HG03175 (cell line): ENCODE results near the gene LRBA.

ENCODE experiments used
- ATAC-seq: cut with Tn5 transposase; IDR thresholded peaks from one replicate; pipeline ENCODE4 v1.9.1; 2021; ENCODE audit warnings: mild to moderate bottlenecking, moderate library complexity; ENCODE audit not compliant: unreplicated experiment

LRBA gene

DNA sequence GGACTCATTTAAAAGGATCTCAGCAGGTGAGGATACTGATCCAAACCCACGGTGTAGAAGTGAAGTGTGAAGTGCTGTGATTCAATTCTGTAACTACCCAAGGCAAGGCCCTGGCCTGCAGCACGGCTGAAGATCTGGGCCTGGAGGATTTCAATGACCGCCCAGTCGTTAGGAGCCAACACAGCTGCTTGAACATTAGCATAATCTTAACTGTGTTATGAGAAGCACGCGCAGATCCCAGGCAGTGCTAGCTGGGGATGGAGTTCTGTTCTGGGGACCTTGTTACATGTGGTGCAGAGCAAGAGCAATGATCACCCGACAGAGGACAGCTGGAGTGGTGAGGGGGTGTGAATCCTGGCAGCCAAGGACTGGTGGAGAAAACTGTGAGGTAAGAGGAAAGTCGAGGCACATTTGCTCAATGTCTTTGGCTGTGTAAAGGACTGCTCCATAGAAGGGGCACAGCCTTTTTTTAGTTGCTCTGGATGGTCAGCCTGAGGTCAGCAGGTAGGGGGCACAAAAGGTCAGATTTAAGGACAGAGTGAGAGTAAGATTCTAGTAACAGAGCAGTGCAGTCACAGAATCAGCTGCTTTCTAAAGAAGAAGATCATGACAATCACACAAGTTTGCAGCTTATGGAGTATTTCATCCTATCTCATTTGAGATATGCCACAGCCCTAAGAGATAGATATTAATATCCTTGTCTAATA lies 755.1 kb downstream of the LRBA start:
- no peak for ATAC-seq

GRCh38 chr4:150258569-150258968 lies 756.5 kb downstream of the LRBA start:
- ATAC-seq = no peak

GRCh38 chr4:150256841-150257730 lies 758.0 kb downstream of the LRBA start:
- no peak for ATAC-seq

GRCh38 chr4:150256225-150256620 lies 758.9 kb downstream of the LRBA start:
- ATAC-seq = no peak

- ATAC-seq = no peak
These were observed 759.4 kb downstream of the LRBA start for GRCh38 chr4:150255610-150256224.

- ATAC-seq = no peak
These were observed 761.0 kb downstream of the LRBA start for GRCh38 chr4:150253965-150254630.

DNA sequence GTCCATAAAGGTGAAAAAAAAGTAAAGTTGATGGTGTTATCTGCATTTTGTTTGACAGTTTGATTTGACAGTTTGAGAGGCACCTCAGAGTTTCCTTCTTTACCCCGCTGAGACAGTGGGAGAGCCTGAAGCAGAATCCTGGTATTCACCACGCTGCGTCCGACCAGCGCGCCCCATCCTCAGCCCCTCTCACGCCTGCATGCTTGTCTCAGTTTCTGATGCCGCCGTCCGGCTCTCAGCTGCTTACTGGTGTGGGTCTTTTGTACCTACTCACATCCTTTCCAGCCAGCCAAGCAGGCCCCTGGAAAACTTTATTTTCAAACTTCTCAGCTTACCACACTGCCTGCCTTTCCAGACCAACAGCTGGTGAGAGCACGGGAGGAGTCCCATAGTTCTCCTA lies 761.7 kb downstream of the LRBA start:
- no peak for ATAC-seq

DNA sequence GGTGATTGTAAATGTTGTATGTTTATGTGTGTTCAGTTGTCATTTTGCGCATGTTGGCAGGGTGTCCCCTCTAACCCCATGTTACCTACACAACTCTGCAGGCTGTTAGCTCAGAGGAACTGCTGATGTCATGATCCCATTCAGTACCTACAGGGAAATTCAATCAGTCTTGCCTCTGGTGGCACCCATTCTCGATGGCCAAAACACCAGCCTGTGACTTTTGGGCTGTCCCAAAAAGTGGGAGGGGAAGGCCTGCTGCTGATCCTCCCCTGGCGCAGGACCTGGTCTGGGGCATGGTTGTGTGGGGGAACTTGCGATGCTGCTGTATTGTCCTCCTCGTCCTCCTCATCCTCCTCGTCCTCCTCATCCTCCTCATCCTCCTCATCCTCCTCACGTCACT lies 762.3 kb downstream of the LRBA start:
- no peak for ATAC-seq

GRCh38 chr4:150252306-150252705 lies 762.8 kb downstream of the LRBA start:
- ATAC-seq = no peak

- no peak for ATAC-seq
These were observed 763.3 kb downstream of the LRBA start for GRCh38 chr4:150251752-150252190.

- no peak for ATAC-seq
These were observed 764.0 kb downstream of the LRBA start for GRCh38 chr4:150250998-150251651.

DNA sequence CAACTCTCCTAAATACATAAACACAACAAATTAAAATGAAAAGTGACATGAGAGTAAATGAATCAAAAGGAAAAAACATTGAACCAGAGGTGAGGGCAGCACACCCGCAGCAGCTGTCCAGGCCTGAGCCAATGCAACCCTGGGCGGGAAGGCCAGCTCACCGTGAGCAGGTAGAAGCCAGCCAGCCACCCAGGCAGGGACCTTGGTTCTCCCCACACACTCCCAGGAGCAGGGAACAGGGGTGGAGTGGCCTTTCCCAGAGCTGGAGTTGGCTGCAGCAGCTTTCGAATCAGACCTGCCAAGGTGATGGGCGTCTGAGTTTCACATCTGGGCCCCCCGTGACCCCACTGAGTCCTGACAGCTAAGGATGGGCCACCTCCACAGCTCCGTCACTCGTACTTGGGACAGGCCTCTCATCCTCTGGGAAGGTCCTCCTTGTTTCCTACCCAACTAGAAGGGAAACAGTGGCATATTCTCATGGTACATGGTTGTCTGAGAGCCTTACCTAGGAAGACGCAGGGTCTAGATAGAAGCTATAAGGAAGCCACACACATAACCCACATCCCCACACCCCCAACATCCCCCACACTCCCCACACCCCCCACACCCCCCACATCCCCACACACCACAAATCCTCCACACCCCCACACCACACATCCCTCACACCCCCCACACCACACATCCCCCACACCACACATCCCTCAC lies 764.6 kb downstream of the LRBA start:
- no peak for ATAC-seq

GRCh38 chr4:150248181-150248580 lies 766.9 kb downstream of the LRBA start:
- no peak for ATAC-seq

DNA sequence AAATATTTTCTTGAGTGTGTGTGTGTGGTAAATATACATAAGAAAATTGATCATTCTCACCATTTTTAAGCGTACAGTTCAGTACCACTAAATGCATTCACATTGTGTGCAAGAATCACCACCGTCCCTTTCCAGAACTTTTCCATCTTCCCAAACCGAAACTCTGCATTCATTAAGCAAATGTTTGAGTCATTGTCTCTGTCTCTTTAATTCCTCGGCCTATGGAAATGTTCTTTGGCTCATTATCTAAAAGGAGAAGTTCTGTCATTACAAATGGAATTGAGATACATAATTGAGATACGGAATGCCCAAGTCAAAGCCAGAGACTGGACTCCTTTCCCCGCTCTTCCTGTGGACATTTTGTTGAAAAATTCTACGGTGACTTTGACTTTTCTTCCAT lies 767.9 kb downstream of the LRBA start:
- no peak for ATAC-seq

DNA sequence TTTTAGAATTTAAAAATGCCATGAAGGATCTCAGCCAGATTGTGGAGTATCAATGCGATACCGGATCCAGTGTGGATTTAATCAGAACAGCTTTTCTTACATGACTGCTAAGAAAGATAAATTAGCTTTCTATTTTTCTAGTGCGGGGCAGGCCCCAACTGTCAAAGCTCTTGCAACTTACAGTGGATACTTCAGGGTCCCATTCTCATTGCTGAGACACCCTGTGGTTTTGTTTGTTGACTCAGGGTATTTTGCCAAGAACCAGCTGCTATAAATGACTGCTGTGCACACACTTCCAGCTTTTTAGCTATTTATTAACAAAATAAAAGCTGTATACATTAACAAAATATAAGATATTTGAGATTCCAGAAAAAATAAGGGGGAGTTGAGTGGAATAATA lies 770.5 kb downstream of the LRBA start:
- no peak for ATAC-seq

- ATAC-seq = no peak
These were observed 771.2 kb downstream of the LRBA start for GRCh38 chr4:150243932-150244331.

DNA sequence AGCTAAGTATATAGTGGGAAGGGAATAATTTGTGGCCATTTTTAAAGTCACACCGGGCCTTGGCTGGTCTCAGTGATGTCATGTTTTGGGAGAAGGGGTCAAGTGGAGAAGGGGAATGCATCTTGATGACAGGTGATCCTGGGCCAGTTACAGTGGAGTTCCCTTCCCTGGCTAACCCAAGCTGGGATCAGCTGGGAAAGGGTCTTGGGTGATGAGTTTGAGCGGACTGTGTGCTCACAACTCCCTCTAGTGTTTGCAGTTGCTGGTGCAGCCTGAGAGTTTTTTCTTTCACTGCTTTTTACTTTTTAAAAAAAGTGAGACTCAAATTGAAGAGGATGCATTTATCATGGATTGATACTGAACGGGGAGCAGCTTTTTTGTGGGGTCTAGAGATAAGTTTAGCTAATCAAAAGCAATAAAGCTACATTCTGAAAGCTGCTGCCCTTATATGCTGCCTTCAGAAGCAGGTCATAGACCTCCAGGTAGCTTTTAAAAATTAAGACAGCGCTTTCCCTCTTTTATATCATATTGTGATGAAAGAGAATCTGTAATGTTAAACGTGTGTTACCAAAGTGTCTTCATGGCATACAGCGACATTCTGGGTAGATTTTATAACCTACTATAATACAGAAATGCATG lies 772.1 kb downstream of the LRBA start:
- ATAC-seq = peak; percentile 60

DNA sequence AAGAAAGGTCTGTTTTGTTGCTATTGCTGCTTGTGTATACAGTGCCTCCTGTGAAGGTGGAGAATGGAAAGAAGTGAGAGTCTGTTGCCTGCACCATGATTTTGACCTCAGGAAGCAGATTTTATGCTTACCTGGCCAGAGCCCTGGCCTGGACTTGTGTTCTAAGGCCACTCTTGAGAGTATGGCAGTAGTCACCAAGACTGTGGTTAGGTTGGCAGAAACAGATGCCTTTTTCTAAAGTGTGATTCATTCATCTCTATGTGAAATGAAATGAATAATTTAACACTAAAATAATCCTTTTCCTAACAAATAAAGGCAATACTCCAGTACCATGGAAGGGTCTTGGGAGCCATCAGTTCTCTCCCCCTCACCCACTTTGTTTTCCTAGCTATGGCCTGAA lies 775.1 kb downstream of the LRBA start:
- no peak for ATAC-seq

DNA sequence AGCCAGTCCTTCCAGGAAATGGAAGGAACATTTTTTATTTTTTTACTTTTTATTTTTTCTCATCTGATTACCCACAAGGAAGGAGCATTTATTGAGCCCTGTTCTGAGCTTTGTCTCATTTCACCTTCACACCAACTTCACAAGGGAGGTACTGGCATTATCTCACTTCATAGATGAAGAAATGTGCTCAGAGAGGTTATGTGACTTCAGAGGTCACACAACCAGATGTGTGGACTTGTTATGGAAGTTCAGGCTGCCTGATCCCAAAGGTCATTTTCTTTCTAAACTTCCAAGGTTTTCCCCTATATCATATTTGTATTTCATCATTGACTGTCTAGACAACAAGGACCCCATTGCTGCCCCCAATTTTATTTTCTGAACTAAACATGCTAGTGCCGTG lies 776.5 kb downstream of the LRBA start:
- ATAC-seq = no peak
